ENCODE data around the gene ARHGAP19.

The ARHGAP19 gene

DNA sequence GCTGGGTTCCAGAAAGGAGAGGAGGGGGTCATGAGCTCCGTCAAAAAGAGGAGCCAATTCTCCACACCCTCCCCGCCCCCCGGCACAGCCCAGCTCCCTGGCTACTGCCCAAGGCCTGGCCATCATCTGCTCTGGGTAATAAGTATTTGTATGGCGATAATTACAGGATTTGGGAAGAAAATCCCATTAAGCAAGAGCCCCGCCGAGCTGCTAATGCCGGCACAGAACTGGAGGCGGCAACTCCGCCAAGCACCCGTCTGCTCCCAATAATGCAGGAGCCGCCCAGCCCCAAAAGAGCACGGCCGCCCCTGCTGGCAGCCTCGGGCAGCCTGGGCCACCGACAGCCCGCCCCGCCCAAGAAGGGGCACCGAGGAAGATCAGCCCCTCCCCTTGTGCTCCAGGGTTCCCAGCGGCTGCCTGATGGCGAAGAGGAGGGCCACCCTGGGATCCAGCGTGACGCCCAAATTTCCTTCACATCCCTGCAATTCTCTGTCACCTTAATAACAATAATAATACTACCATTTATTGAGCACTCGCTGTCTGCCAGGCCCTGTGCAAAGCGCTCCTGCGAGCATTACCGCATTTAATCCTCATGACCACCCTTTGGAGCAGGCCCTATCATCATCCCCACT, 112.6 kb downstream of the ARHGAP19 start:
- H3K4me3 ChIP-seq (ENCODE audit: low read depth, low read length): no peak overlapping the region
- no peak for DNase-seq (ENCODE audit: low read depth)
- TF ChIP-seq, protein P1, sequence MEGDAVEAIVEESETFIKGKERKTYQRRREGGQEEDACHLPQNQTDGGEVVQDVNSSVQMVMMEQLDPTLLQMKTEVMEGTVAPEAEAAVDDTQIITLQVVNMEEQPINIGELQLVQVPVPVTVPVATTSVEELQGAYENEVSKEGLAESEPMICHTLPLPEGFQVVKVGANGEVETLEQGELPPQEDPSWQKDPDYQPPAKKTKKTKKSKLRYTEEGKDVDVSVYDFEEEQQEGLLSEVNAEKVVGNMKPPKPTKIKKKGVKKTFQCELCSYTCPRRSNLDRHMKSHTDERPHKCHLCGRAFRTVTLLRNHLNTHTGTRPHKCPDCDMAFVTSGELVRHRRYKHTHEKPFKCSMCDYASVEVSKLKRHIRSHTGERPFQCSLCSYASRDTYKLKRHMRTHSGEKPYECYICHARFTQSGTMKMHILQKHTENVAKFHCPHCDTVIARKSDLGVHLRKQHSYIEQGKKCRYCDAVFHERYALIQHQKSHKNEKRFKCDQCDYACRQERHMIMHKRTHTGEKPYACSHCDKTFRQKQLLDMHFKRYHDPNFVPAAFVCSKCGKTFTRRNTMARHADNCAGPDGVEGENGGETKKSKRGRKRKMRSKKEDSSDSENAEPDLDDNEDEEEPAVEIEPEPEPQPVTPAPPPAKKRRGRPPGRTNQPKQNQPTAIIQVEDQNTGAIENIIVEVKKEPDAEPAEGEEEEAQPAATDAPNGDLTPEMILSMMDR (IDR thresholded peaks at IDR 0.05; ENCODE audit: insufficient read depth, low read depth, low read length, missing control alignments): no peak

DNA sequence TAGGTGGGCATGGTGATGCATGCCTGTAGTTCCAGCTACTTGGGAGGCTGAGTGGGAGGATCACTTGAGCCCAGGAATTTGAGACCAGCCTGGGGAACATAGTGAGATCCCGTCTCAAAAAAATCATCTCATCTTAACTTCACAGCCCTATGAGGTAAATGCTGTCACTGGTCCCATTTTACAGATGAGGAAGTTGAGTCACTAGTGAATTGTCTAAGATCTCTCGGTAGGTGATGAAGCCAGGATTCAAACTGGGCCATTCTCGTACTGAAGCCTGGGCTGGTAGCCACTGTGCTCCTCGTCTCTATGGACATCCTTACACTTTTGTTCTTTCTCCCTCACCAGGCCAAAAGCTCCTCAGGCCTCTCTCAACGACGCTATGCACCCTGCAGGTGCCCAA, 113.1 kb downstream of the ARHGAP19 start:
- TF ChIP-seq, protein P1 (IDR thresholded peaks at IDR 0.05; ENCODE audit: insufficient read depth, low read depth, low read length, missing control alignments): no peak
- no peak overlapping the region for H3K4me3 ChIP-seq (ENCODE audit: low read depth, low read length)
- DNase-seq (ENCODE audit: low read depth): no peak

DNA sequence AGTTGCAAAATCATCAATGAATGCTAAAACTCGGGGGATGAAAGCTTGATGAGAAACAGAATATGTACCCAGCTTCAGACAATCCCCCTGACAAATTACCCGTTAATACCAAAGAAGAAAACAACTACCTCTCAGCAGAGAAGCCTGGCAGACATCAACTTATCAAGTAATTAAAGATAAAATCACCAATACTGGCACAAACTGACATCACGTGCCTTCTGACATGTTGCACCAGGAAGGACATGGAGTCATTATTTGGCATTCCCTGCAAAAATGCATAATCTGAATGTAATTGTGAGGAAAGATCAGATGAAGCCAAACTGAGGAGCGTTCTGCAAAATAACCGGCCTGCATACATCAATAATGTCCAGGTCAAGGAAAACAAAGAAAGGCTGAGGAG, 114.4 kb downstream of the ARHGAP19 start:
- no peak for DNase-seq (ENCODE audit: low read depth)
- TF ChIP-seq, protein P1 (IDR thresholded peaks at IDR 0.05; ENCODE audit: insufficient read depth, low read depth, low read length, missing control alignments): no peak
- no peak overlapping the region for H3K4me3 ChIP-seq (ENCODE audit: low read depth, low read length)

DNA sequence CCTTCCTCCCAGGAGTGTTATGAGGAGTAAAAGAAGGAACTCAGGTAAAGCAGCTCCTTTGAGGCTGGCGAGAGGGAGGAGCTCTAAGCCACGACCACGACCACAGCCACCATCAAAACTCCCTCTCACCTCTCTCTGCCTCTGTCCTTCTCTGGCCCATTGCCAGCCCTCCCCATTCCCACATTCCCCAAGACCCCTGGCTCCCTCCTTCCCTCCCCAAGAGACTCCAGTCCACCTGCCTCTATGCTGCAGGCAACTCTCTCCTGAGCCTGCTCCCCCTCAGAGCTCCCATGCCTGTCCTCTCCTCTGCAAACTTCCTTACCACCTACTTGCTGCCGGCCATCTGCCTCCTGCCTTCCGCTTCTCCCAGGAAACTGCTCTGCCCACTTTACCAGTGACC, 116.2 kb downstream of the ARHGAP19 start:
- no peak for DNase-seq (ENCODE audit: low read depth)
- H3K4me3 ChIP-seq (ENCODE audit: low read depth, low read length): no peak overlapping the region
- TF ChIP-seq, protein P1 (IDR thresholded peaks at IDR 0.05; ENCODE audit: insufficient read depth, low read depth, low read length, missing control alignments): no peak

DNA sequence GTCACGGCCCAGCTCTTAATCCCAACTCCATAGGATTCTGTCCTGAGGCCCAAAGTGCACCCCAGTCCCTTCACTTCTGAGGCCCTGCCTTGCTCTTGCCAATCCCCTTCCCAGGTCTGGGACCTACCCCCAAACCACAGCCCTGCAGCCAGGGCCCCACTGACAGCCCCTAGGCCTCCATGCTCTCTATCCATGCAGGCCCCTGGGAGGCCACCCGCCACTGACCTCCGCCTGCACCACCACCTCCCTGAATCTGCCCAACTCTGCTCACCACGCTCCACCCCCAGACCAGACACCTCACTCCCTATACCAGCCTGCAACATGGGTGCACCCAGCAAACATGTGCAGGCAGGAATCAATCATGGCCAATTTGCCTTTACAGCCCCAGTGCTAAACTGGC, 116.9 kb downstream of the ARHGAP19 start:
- TF ChIP-seq, protein P1 (IDR thresholded peaks at IDR 0.05; ENCODE audit: insufficient read depth, low read depth, low read length, missing control alignments): no peak
- no peak for DNase-seq (ENCODE audit: low read depth)
- no peak overlapping the region for H3K4me3 ChIP-seq (ENCODE audit: low read depth, low read length)

DNA sequence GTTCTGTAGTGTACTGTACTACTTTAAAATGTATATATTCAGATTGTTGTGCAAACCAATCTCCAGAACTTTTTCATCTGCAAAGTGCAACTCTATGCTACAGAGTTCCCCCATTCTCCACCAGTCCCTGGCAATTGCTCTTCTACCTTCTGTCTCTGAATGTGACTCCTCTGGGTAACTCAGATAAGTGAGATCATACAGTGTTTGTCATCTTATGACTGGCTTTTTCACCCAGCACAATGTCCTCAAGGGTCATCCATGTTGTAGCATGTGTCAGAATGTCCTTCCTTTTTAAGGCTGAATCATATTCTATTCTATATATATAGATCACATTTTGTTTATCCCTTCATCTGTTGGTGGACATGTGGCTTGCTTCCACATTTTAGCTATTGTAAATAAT, 117.5 kb downstream of the ARHGAP19 start:
- H3K4me3 ChIP-seq (ENCODE audit: low read depth, low read length): no peak overlapping the region
- TF ChIP-seq, protein P1 (IDR thresholded peaks at IDR 0.05; ENCODE audit: insufficient read depth, low read depth, low read length, missing control alignments): no peak
- no peak for DNase-seq (ENCODE audit: low read depth)

DNA sequence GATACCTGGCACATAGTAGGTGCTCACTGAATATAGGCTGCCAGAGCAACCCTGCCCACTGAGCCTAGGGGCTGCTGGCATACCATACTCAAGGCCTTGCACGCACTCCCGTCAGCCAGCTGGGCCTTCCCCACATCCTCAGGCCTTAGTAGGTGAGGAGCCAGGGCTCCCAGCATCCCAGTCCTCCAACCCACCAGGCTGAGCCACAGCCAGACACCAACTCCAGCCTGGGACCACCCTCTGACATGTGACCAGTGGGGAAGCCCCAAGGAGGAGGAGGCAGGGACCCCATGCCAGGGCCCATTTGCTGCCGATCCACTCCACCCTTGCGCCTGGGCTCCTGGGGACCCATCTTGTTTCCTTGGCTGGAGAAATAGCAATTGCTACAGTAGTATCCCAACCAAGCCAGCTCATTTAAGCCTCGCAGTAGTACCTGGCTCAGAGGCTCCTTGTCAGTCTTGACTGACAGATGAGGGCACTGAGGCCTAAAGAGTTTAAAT, 118.1 kb downstream of the ARHGAP19 start:
- TF ChIP-seq, protein P1 (IDR thresholded peaks at IDR 0.05; ENCODE audit: insufficient read depth, low read depth, low read length, missing control alignments): no peak
- no peak for DNase-seq (ENCODE audit: low read depth)
- H3K4me3 ChIP-seq (ENCODE audit: low read depth, low read length): no peak overlapping the region

Data from GM12865 (cell line).